HCT116 (cell line): ENCODE measurements around the gene MAP4. TPM values are rescaled to one million over a fixed set of nuclear protein-coding genes. Genes with fewer than 3 reads are reported as not detected.

Source experiments
- ATAC-seq: fragments of 200-7000 bp; cut with Tn5 transposase; 2 replicates; pipeline ENCODE4 v1.9.1; 2020; ENCODE audit warnings: mild to moderate bottlenecking, moderate library complexity
- BruUV-seq: library from RNA; stranded (reverse); fragments of 400-500 nt; replicated peaks from 2 replicates; lab custom pipeline; 2021; lab: Mats Ljungman, UMichigan
- CTCF ChIA-PET: fragments of 300-600 bp; sonication (Branson Sonifier 250); formaldehyde crosslinking; loops from one replicate; lab custom pipeline; 2021; ENCODE audit warnings: antibody characterized with exemption; lab: Charles Lee
- POLR2A ChIA-PET: fragments of 300-600, 350-600 bp; sonication (Branson Sonifier 250); formaldehyde crosslinking; loops from one replicate; lab custom pipeline; 2021; ENCODE audit warnings: antibody characterized with exemption; lab: Charles Lee
- RAD21 ChIA-PET, 2 experiments: fragments of 300-600 bp; sonication (Branson Sonifier 250); formaldehyde crosslinking; loops; one replicate each; lab custom pipeline; 2023; ENCODE audit warnings: low total read pairs in 2 of 2; ENCODE audit not compliant: uncharacterized antibody in 2 of 2, unreplicated experiment in 2 of 2, low non-redundant PET in 1 of 2; lab: Charles Lee
- DNase-seq: peaks from one replicate; pipeline ENCODE4 v3.0.0-alpha.2; 2010; ENCODE audit warnings: low read depth, low spot score
- H2AFZ ChIP-seq: fragments of 200-600 bp; shearing (Covaris generic), sonication (generic); 2 replicates; pipeline ENCODE4 v1.6.1; 2017; ENCODE audit warnings: low read depth, mixed run types, mixed read lengths, antibody characterized with exemption, low read length; ENCODE audit not compliant: poor library complexity, severe bottlenecking
- H3K27ac ChIP-seq: 2 replicates; pipeline ENCODE4 v1.5.1; 2012; ENCODE audit warnings: low read depth, low read length
- H3K27me3 ChIP-seq: fragments of 200-600 bp; sonication (generic); 2 replicates; pipeline ENCODE4 v1.6.1; 2016; ENCODE audit warnings: mixed run types, low read length, mixed read lengths; ENCODE audit not compliant: insufficient read depth
- H3K36me3 ChIP-seq, 2 experiments: fragments of 200-500 bp in 1 of 2; fragments of 200-600 bp in 1 of 2; sonication (Bioruptor generic) in 1 of 2; sonication (generic) in 1 of 2; 2 replicates each; pipeline versions ENCODE4 v1.5.1 to v1.6.1; 2014 to 2016; ENCODE audit warnings: low read length in 2 of 2, inconsistent platforms in 1 of 2, mixed read lengths in 1 of 2, mixed run types in 1 of 2; ENCODE audit not compliant: insufficient read depth in 2 of 2, control insufficient read depth in 1 of 2
- H3K4me1 ChIP-seq, 2 experiments: fragments of 200-600 bp in 1 of 2; sonication (generic) in 1 of 2; 2 replicates each; pipeline versions ENCODE4 v1.5.1 to v1.6.1; 2012 to 2017; ENCODE audit warnings: low read length in 2 of 2, inconsistent platforms in 1 of 2, mild to moderate bottlenecking in 1 of 2, mixed read lengths in 1 of 2, mixed run types in 1 of 2, moderate library complexity in 1 of 2; ENCODE audit not compliant: insufficient read depth in 2 of 2, control insufficient read depth in 1 of 2
- H3K4me2 ChIP-seq: fragments of 200-600 bp; sonication (generic); 2 replicates; pipeline ENCODE4 v1.6.1; 2017; ENCODE audit warnings: mixed run types, low read length, mixed read lengths
- H3K4me3 ChIP-seq, 2 experiments: fragments of 200-600 bp in 1 of 2; sonication (generic) in 1 of 2; replicated peaks in 1 of 2; 2 replicates each; pipeline ENCODE4 v1.5.1; 2011 to 2016; ENCODE audit warnings: low read length in 2 of 2, control low read depth in 1 of 2, low read depth in 1 of 2, mild to moderate bottlenecking in 1 of 2, mixed read lengths in 1 of 2, mixed run types in 1 of 2
- H3K79me2 ChIP-seq: fragments of 200-600 bp; sonication (generic); 2 replicates; pipeline ENCODE4 v1.6.1; 2017; ENCODE audit warnings: mild to moderate bottlenecking, mixed run types, low read length, moderate library complexity, mixed read lengths; ENCODE audit not compliant: insufficient read depth
- H3K9ac ChIP-seq: fragments of 200-600 bp; sonication (generic); 2 replicates; pipeline ENCODE4 v1.6.1; 2016; ENCODE audit warnings: low read length, mixed read lengths
- H3K9me2 ChIP-seq: fragments of 200-600 bp; sonication (generic), shearing (Covaris generic); 2 replicates; pipeline ENCODE4 v1.6.1; 2017; ENCODE audit warnings: mixed run types, mild to moderate bottlenecking, moderate library complexity; ENCODE audit not compliant: insufficient read depth
- H3K9me3 ChIP-seq, 2 experiments: fragments of 200-500 bp in 1 of 2; fragments of 200-600 bp in 1 of 2; sonication (Bioruptor generic) in 1 of 2; sonication (generic) in 1 of 2; 2 replicates each; pipeline ENCODE4 v1.6.1; 2014 to 2017; ENCODE audit warnings: low read length in 2 of 2, mixed read lengths in 2 of 2, inconsistent platforms in 1 of 2, low read depth in 1 of 2, mild to moderate bottlenecking in 1 of 2, mixed run types in 1 of 2, moderate library complexity in 1 of 2; ENCODE audit not compliant: control insufficient read depth in 1 of 2, insufficient read depth in 1 of 2
- H4K20me1 ChIP-seq: fragments of 200-600 bp; sonication (generic), shearing (Covaris generic); 2 replicates; pipeline ENCODE4 v1.6.1; 2017; ENCODE audit warnings: mixed run types, mild to moderate bottlenecking, moderate library complexity; ENCODE audit not compliant: insufficient read depth
- CBX3 ChIP-seq: IDR thresholded peaks from 2 replicates; pipeline ENCODE4 v1.6.1; 2012; ENCODE audit warnings: low read depth
- CEBPB ChIP-seq: IDR thresholded peaks from 2 replicates; pipeline ENCODE4 v1.6.1; 2012; ENCODE audit warnings: low read depth
- MAX ChIP-seq: IDR thresholded peaks from 2 replicates; pipeline ENCODE4 v1.6.1; 2012
- POLR2A ChIP-seq: IDR thresholded peaks from 2 replicates; pipeline ENCODE4 v1.7.0; 2011; ENCODE audit warnings: borderline replicate concordance; ENCODE audit not compliant: insufficient read depth, insufficient read length; ENCODE audit errors: extremely low read depth
- SIN3A ChIP-seq: IDR thresholded peaks from 2 replicates; pipeline ENCODE4 v1.6.1; 2012; ENCODE audit warnings: low read depth
- SP1 ChIP-seq: IDR thresholded peaks from 2 replicates; pipeline ENCODE4 v1.6.1; 2012; ENCODE audit warnings: low read depth
- intact Hi-C: fragments of 100-400 bp; cut with micrococcal nuclease; formaldehyde crosslinking; loops from 2 replicates; pipeline ENCODE4 v1.10.0; 2022
- total RNA-seq: library from RNA; stranded (reverse); gene quantifications from one replicate; pipeline ENCODE4 v1.2.1, GENCODE V29; 2021; ENCODE audit not compliant: unreplicated experiment
- TF ChIP-seq, protein P1 (sequence below): IDR thresholded peaks from 2 replicates; pipeline ENCODE4 v1.6.1; 2011; ENCODE audit warnings: mild to moderate bottlenecking, low read length, moderate library complexity; ENCODE audit not compliant: insufficient replicate concordance; ENCODE audit errors: extremely low read depth

Gene MAP4
- total RNA-seq, 1 experiment from 2014 or later, result 200 TPM

DNA sequence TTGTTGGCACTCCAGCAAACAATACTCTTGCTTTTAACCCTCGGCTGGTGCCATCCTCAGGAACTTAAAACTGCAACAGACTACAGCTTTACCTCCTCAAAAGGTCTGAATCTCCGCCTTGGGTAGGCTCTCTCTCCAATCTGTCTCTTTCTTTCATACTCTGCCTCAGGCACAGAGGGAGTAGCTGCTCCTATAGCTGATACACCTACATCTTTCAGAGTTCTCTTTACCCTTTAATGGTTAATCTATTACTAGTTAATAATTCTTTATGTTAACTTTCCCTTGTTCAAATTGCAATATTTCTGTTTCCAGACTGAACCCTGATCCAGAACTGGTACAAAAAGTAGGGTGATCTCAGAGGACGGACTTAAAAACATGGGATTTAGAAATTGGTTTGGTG, 66.2 kb downstream of the MAP4 start:
- no peaks in the 10 kb centered on the region for H3K9me3 ChIP-seq
- intact Hi-C loops, result no loop called here
- POLR2A ChIA-PET, result no interaction called here
- H4K20me1 ChIP-seq, result no peaks in the 10 kb centered on the region
- CTCF ChIA-PET, result no interaction called here
- H3K4me2 ChIP-seq, result no peak overlapping the region
- no peaks in the 10 kb centered on the region for H3K9me2 ChIP-seq
- no peak overlapping the region for H2AFZ ChIP-seq
- DNase-seq (no peak), ATAC-seq (no peak)
- H3K9ac ChIP-seq, result no peak overlapping the region
- no TSS peak for BruUV-seq
- H3K4me3 ChIP-seq, result no peak overlapping the region
- RAD21 ChIA-PET, result no interaction called here
- 0 out of 4 replicates have a peak, but pooled peaks cover 0 to 4% of the 10 kb centered on the region in 2 experiments for H3K4me1 ChIP-seq
- TF ChIP-seq CBX3 (no peak), CEBPB (no peak), MAX (no peak), SIN3A (no peak)
- TF ChIP-seq, protein P1, sequence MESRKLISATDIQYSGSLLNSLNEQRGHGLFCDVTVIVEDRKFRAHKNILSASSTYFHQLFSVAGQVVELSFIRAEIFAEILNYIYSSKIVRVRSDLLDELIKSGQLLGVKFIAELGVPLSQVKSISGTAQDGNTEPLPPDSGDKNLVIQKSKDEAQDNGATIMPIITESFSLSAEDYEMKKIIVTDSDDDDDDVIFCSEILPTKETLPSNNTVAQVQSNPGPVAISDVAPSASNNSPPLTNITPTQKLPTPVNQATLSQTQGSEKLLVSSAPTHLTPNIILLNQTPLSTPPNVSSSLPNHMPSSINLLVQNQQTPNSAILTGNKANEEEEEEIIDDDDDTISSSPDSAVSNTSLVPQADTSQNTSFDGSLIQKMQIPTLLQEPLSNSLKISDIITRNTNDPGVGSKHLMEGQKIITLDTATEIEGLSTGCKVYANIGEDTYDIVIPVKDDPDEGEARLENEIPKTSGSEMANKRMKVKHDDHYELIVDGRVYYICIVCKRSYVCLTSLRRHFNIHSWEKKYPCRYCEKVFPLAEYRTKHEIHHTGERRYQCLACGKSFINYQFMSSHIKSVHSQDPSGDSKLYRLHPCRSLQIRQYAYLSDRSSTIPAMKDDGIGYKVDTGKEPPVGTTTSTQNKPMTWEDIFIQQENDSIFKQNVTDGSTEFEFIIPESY, result no peak
- peaks cover 11% of the 10 kb centered on the region; the same call in 1 of the 2 replicates for H3K79me2 ChIP-seq
- H3K27ac ChIP-seq, result no peak overlapping the region
- no peaks in the 10 kb centered on the region for H3K36me3 ChIP-seq
- no peaks in the 10 kb centered on the region for H3K27me3 ChIP-seq

DNA sequence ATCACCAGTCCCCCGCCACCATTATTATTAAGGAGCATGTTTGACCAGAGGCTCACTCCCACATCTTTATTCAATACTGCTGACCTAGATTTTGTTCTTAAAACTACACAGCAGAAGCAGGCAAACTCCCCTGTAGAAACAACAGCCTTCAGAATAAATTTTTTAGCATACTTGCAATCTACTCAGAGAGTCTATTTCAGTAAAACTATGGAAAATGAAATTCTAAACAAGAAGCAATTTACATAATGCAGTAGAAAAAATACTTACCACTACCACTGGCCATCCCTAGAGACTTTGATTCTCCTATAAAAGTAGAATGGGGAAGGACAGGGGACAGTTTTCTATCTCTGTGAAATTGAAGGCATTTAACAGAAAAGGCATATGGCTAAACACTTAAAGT, 76.0 kb downstream of the MAP4 start:
- POLR2A ChIA-PET, result no interaction called here
- H3K9me2 ChIP-seq, result no peaks in the 10 kb centered on the region
- no peaks in the 10 kb centered on the region for H3K36me3 ChIP-seq
- CTCF ChIA-PET, result no interaction called here
- ATAC-seq, result no peak
- no peak overlapping the region for H3K4me2 ChIP-seq
- H3K27me3 ChIP-seq, result no peaks in the 10 kb centered on the region
- 0 out of 4 replicates have a peak, but pooled peaks cover 2 to 3% of the 10 kb centered on the region in 2 experiments for H3K4me1 ChIP-seq
- H3K4me3 ChIP-seq, result no peak overlapping the region
- BruUV-seq, result no TSS peak
- intact Hi-C loops, result no loop called here
- TF ChIP-seq POLR2A (no peak), SP1 (no peak)
- no peak overlapping the region for H3K9ac ChIP-seq
- peaks cover 16% of the 10 kb centered on the region for H3K79me2 ChIP-seq
- H2AFZ ChIP-seq, result no peak overlapping the region
- DNase-seq, result no peak
- 0 out of 2 replicates have a peak, but pooled peaks cover 5% of the 10 kb centered on the region for H4K20me1 ChIP-seq
- H3K9me3 ChIP-seq, result no peaks in the 10 kb centered on the region
- RAD21 ChIA-PET, result no interaction called here
- H3K27ac ChIP-seq, result no peak overlapping the region
